IPS-18c (cell line): Measurements from ENCODE around the gene ADAD2.

ENCODE experiments used
- H3K4me3 ChIP-seq: 2 replicates; pipeline ENCODE4 v1.7.0; 2013; ENCODE audit warnings: low read depth, mild to moderate bottlenecking, low read length, moderate library complexity; ENCODE audit not compliant: insufficient read depth
- H3K9me3 ChIP-seq: one replicate; pipeline ENCODE4 v1.6.1; 2013; ENCODE audit warnings: mild to moderate bottlenecking, low read length, moderate library complexity; ENCODE audit not compliant: control insufficient read depth, insufficient read depth

ADAD2 gene

GRCh38 chr16:84190731-84191388 is at the start of gene ADAD2:
TSS of gene ADAD2 (plus strand) at chr16:84191157. CDS start at chr16:84191231, 74 bp downstream.
- Histone ChIP-seq H3K9me3 (no peaks in the 10 kb centered on the region), H3K4me3 (no peak within 1 kb of the TSS; the same call in 1 of the 2 replicates)

DNA sequence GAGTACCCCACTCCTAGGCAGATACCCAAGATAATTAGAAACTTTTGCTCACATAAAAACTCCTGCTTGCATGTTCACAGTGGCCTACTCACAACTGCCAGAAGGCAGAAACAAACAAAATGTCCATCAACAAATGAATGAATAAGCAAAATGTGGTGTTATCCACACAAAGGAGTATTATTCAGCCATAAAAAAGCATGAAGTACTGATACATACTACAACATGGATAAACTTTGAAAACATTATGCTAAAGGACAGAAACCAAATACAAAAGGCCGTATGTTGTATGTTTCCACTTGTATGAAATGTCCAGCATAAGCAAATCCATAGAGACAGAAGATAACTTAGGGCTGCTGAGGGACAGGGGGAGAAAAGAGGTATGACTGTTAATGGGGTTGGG is 47.9 kb upstream of the ADAD2 start:
- Histone ChIP-seq H3K4me3 (no peak overlapping the region), H3K9me3 (no peaks in the 10 kb centered on the region)

- H3K4me3 ChIP-seq: peak overlapping the region; percentile 83
Observed at GRCh38 chr16:84143784-84144199, 47.2 kb upstream of the ADAD2 start.

DNA sequence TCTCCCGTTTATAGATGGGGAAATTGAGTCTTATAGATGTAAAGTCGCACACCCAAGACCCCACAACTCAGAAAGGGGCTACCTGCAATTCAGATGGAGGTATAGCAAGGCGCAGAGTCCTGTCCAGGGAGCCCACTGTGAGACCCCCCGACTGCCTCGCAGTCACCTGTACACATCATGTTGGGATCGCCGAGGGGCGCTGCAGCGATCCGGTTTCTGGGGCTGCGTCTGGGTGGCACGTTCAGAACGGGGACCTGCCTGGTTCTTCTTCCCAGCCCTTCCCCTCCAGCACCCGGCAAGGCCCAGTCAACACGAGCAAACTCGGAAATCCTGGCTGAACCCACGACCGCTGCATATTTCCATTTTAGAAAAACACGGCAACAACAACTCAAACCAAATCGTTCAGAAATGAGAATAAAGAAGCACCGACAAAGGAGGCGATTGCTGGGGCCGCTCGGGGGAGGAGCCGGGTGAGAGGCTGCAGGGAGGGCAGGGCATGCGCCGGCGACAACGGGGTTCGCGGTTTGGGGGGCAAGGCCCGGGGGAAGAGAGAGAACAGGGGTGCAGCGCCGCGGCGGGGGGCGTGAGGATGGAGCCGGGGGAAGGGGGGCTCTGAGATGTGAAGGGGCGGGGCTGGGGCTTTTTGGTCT is 46.6 kb upstream of the ADAD2 start:
- Histone ChIP-seq H3K9me3 (no peaks in the 10 kb centered on the region), H3K4me3 (peak overlapping the region; percentile 83)

More at GRCh38 chr16:84143784-84144199, 47.2 kb upstream of the ADAD2 start:
- no peaks in the 10 kb centered on the region for H3K9me3 ChIP-seq

DNA sequence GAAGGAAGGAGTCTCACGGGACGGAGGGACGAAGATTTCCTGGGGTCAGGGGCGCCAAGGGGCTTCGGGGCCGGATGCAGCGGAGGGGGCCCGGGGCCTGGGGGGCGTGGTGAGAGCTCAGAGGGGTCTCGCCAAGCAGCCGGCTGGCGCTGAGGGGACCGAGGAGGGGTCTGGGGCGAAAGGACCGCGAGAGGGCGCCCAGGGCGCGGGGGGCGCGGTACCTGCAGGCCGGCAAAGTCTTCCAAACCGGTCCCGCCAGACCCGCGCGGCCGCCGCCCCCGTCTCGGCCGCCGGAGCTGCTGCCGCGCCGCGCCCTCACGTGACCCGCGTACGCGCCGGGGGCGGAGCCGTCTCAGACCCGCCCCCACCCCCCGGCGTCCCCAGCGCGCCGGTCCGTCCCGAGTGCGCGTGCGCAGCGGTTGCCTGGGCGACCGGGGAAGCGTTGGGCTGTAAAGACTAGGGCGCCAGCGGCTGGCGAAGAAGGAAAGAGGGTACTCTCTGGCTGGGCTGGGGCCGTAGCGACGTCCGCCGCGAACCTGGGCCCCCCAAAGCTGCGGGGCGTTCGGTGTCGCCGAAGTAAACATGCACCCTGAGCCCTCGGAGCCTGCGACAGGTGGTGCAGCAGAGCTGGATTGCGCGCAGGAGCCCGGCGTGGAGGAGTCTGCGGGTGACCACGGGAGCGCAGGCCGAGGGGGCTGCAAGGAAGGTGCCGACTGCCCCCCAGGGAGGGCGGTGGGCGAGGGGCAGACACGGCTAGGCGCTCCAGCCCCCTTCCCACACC is 45.9 kb upstream of the ADAD2 start, which contains the start of the genes DNAAF1 and HSDL1:
Gene DNAAF1 (plus strand): TSS at position 450 of the 781 bp plus-strand sequence. CDS start 133 bp downstream, at position 583.
Gene HSDL1 (minus strand): TSS at position 319 of the 781 bp plus-strand sequence. CDS start 13,856 bp downstream, outside the sequence.
- peak within 1 kb of the TSS; percentile 83 for H3K4me3 ChIP-seq
- H3K9me3 ChIP-seq: no peaks in the 10 kb centered on the region

DNA sequence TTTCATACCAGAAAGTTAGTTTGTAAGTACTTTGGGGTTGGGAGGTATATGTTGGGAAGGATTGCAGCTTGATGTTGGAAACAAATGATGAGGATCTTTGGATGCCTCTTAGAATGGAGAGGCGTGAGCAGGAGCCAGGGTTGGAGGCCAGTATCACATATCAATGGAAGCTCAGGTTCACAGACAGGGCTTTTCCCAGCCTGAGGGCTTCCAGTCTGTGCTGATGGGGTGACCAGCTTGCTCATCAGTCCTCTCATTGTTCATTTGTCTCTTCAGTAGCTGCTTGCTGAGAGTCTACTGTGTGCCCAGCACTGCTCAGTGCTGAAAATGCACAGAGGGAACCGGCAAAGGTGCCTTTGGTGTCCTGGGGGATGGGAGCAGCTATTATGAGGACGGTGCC is 40.0 kb upstream of the ADAD2 start:
- Histone ChIP-seq H3K4me3 (no peak overlapping the region), H3K9me3 (no peaks in the 10 kb centered on the region)

DNA sequence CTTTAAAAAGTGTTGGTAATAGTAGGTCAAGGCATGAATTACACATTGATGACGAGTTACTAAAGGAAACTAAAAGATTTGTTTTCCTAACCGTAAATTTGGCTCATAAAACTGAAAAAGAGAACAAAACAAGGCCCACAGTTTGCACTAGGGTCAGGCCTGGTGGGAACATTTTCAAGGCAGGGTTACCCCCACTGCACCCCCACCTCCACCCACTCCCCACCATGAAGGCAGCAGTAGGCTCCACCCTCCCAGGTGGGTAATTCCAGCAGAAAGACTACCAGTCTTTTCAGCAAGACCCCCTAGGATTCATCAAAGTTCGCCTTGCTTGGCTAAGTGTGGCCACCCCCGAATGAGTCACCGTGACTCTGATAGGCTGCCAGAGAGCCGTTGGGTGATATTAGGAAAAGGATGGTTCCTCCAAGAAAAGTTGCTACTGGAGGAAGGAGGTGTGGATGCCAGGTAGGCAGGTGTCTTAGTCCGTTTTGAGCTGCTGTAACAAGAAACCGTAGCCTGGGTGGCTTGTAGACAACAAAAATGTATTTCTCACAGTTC is 37.2 kb upstream of the ADAD2 start:
- no peak overlapping the region for H3K4me3 ChIP-seq
- H3K9me3 ChIP-seq: no peaks in the 10 kb centered on the region

- Histone ChIP-seq H3K4me3 (no peak overlapping the region), H3K9me3 (no peaks in the 10 kb centered on the region)
Observed at GRCh38 chr16:84155226-84155625, 35.7 kb upstream of the ADAD2 start.

- no peak overlapping the region for H3K4me3 ChIP-seq
Observed at GRCh38 chr16:84155771-84156170, 35.2 kb upstream of the ADAD2 start.

GRCh38 chr16:84156342-84156784 is 34.6 kb upstream of the ADAD2 start:
- H3K9me3 ChIP-seq: no peaks in the 10 kb centered on the region

More at GRCh38 chr16:84155771-84156170, 35.2 kb upstream of the ADAD2 start:
- no peaks in the 10 kb centered on the region for H3K9me3 ChIP-seq

GRCh38 chr16:84159007-84159406 is 31.9 kb upstream of the ADAD2 start:
- no peak overlapping the region for H3K4me3 ChIP-seq
- H3K9me3 ChIP-seq: no peaks in the 10 kb centered on the region

More at GRCh38 chr16:84156342-84156784, 34.6 kb upstream of the ADAD2 start:
- H3K4me3 ChIP-seq: no peak overlapping the region

GRCh38 chr16:84159800-84160199 is 31.2 kb upstream of the ADAD2 start:
- H3K4me3 ChIP-seq: no peak overlapping the region
- no peaks in the 10 kb centered on the region for H3K9me3 ChIP-seq

DNA sequence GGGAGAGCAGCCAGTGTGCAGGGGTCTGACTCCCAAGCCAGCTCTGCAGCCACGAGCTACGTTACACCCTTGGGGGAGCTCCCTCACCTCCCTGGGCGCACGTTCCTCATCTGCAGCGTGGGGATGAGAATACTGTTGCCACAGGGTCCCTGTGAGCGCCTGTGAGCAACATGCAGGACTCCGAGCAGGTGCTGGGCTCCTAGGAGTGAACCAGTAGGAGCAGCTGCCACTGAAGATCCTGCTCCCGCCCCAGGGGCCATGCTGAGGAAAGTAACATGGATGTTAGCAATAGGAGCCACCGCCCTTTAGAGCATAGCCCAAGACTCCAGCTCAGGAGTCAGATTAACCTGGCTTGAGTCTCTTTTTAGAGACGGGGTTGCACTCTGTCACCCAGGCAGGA is 29.9 kb upstream of the ADAD2 start:
- Histone ChIP-seq H3K4me3 (no peak overlapping the region), H3K9me3 (no peaks in the 10 kb centered on the region)

DNA sequence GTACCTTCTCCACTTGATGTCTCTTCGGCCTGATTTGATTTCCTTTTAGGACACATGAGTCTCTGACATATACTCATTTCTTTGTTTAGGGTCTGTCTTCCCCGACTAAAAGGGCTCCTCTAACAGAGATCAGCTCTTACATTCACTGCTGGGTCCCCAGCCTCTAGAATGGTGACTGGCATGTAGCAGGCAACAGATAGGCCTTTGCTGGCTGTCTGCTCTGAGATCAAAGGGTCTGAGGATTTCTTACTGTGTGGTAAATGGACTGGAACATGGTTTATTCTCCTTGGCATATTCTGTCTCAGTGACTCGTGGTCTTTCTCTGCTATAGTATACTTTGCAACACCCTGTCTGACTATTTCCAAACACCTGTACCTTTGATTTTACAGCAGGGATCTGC is 29.2 kb upstream of the ADAD2 start:
- Histone ChIP-seq H3K4me3 (no peak overlapping the region), H3K9me3 (no peaks in the 10 kb centered on the region)

DNA sequence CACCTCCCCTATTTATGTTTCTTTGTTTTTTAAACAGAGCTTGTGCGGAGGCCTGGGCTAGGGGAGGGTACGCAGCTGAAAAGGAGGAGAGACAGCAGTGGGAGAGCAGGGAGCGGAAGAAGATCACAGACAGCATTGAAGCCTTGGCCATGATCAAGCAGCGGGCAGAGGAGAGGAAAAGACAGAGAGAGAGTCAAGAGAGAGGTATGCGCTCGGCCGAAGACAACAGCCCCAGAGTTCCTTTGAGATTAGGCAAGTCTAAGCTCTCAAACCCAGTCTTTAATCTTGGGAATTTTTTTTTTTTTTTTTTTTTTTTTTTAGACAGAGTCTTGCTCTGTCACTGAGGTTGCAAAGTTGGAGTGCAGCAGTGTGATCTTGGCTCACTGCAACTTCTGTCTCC is 25.2 kb upstream of the ADAD2 start:
- H3K4me3 ChIP-seq: no peak overlapping the region
- no peaks in the 10 kb centered on the region for H3K9me3 ChIP-seq

DNA sequence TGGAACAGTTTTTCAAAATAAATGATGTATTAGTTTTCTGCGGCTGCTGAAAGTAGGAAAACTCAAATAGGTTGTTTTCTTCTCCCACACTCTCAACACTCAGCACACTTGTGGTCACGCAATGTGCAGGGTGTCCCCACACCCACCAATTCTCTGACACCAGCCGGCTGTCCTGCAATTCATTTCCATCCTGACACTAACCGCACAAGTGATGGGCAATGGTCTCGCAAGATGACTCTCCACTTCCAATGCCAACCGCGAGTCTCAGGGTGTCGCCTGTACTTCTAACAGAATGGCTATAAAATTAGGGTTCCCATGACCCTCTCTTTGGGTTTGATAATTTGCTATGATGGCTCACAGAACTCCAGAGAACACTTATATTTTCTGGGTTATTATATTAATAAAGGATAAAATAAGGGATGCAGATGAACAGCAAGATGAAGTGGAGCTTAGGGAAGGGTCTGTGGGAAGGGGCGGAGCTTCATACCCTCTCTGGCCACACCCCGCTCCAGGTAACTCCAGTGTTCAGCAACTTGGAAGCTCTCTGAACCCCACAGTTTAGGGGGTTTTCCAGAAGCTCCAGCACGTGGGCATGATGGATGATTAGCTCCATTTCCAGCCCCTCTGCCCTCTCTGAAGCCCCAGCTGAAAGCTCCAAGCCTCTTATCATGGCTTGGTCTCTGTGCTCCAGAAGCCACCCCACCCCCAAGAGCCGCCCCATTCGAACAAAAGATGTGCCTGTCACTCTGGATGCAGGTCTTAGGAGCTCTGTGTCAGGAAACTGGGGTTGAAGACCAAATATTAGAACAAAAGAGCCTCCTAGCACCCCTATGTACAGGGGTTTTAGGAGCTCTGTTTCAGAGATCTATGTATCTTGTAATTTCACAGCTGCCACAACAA is 23.9 kb upstream of the ADAD2 start:
- Histone ChIP-seq H3K4me3 (no peak overlapping the region), H3K9me3 (no peaks in the 10 kb centered on the region)
